Measurements from ENCODE around the gene OR2T8. TPM values are rescaled to one million over a fixed set of nuclear protein-coding genes. Genes with fewer than 3 reads are reported as not detected.

Gene OR2T8
- total and polyA plus RNA-seq, 2 of the 4 experiments (the other 2 are of a cell fraction), result not detected

DNA sequence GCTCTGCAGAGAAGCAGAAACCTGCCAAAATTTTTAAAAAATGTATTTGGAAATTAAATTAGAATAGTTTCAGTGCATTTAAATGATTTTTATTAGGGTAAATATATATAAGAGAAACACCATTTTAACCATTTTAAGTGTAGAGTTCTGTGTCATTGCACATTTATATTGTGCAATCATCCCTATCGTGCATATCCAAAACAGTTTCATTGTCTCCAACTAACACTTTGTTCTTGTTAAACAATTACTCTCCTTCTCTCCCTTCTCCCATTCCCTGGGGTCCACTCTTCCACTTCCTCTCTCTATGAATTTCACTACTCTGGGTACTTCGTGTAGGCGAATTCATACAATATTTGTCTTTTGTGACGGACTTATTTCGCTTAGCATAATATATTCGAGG, 22.6 kb downstream of the OR2T8 start:
- POLR2A ChIA-PET (ENCODE audit: unreplicated experiment), result no interaction called here
- no peaks in the 10 kb centered on the region for H3K27me3 ChIP-seq (ENCODE audit: control insufficient read depth, insufficient read depth, low read length)
- no peak overlapping the region for H2AFZ ChIP-seq (replicated peaks; ENCODE audit: low read length, poor library complexity)
- H3K9me3 ChIP-seq (ENCODE audit: control insufficient read depth, insufficient read depth, low read length), result no peaks in the 10 kb centered on the region
- H2BK120ac ChIP-seq (ENCODE audit: low read depth, low read length), result no peak overlapping the region
- WGBS, 2 experiments (ENCODE audit: extremely low coverage in 2 of 2, insufficient read length in 1 of 2), result 50% methylated on average over 1 of the region's 6 CpGs; no CpG with 5 or more reads in 1 of the 2 experiments
- H4K8ac ChIP-seq (ENCODE audit: low read depth in 2 of 2, low read length in 2 of 2), result no peak overlapping the region
- ATAC-seq (ENCODE audit: low read depth), result no peak
- CTCF ChIA-PET, result no interaction called here
- no peak overlapping the region for H3K18ac ChIP-seq (ENCODE audit: low read depth, low read length)
- no peak overlapping the region for H4K91ac ChIP-seq (ENCODE audit: insufficient read depth, low read depth, low read length)
- in situ Hi-C loops (cut with MboI; ENCODE audit: low sequenced_read_pairs), result no loop called here
- no peak overlapping the region for H2BK5ac ChIP-seq (ENCODE audit: low read depth, low read length, poor library complexity, severe bottlenecking)
- dilution Hi-C loops (cut with HindIII; ENCODE audit: low sequenced_read_pairs, unreplicated experiment), result no loop called here
- H2BK15ac ChIP-seq (ENCODE audit: low read depth, low read length), result no peak overlapping the region
- no peaks in the 10 kb centered on the region for H3K4me1 ChIP-seq (ENCODE audit: control insufficient read depth, insufficient read depth, low read length)
- no peak overlapping the region for H3K9ac ChIP-seq (ENCODE audit: low read depth, low read length)
- no peak for DNase-seq
- H3K14ac ChIP-seq (replicated peaks; ENCODE audit: low read depth, low read length), result no peak overlapping the region
- no peak overlapping the region for H2BK20ac ChIP-seq (ENCODE audit: low read depth, low read length)
- no peaks in the 10 kb centered on the region for H3K79me1 ChIP-seq (ENCODE audit: low read depth in 1 of 2, low read length in 2 of 2)
- no peaks in the 10 kb centered on the region for H3K36me3 ChIP-seq (ENCODE audit: control insufficient read depth, insufficient read depth, low read length)
- H3K56ac ChIP-seq (ENCODE audit: extremely low read depth, insufficient read depth, low read length), result no peak overlapping the region
- no peak overlapping the region for H3K4ac ChIP-seq (ENCODE audit: low read depth, low read length)
- no peak overlapping the region for H2AK5ac ChIP-seq (ENCODE audit: low read depth, low read length)
- H4K20me1 ChIP-seq (ENCODE audit: insufficient read depth, low read length), result no peaks in the 10 kb centered on the region
- H4K5ac ChIP-seq (ENCODE audit: low read depth, low read length), result no peak overlapping the region
- no peak overlapping the region for H3K4me3 ChIP-seq (ENCODE audit: insufficient read depth, low read depth, low read length)
- H3K9me1 ChIP-seq (ENCODE audit: insufficient read depth, low read length), result no peaks in the 10 kb centered on the region
- no peak overlapping the region for H3K4me2 ChIP-seq (ENCODE audit: low read depth, low read length)
- no peak overlapping the region for H2AK9ac ChIP-seq (replicated peaks; ENCODE audit: low read depth, low read length, poor library complexity)
- no TSS peak for BruUV-seq (replicated peaks)
- intact Hi-C loops (cut with micrococcal nuclease), result no loop called here
- H3K23ac ChIP-seq (ENCODE audit: low read depth, low read length), result no peak overlapping the region
- TF ChIP-seq RFX5 (IDR thresholded peaks at IDR 0.05; ENCODE audit: low read depth, low read length), result no peak
- TF ChIP-seq CHD1 (IDR thresholded peaks at IDR 0.05; ENCODE audit: low read depth, low read length), result no peak
- TF ChIP-seq CEBPB (IDR thresholded peaks at IDR 0.05; ENCODE audit: low read depth, low read length), result peak; percentile 51; the same call in 1 of the 2 replicates
- H3K27ac ChIP-seq (ENCODE audit: insufficient read depth, low read length), result no peak overlapping the region

Data from IMR-90 (cell line).